Right atrium auricular region (tissue), 2 donors: ENCODE results near the gene GALM. TPM values are rescaled to one million over a fixed set of nuclear protein-coding genes. Genes with fewer than 3 reads are reported as not detected.

ENCODE experiments used
- DNase-seq: peaks from one replicate; pipeline ENCODE4 v3.0.0-alpha.2; 2019; ENCODE audit warnings: low spot score
- H3K27ac ChIP-seq, 2 donors: fragments of 200-600 bp; sonication (generic); 1 replicate in 1 of 2; 2 replicates in 1 of 2; pipeline ENCODE4 v1.5.1; 2016 to 2019
- H3K27me3 ChIP-seq, 2 donors: fragments of 200-600 bp; sonication (generic); one replicate each; pipeline versions ENCODE4 v1.5.1 to v1.6.0; 2017 to 2019
- H3K36me3 ChIP-seq: fragments of 200-600 bp; sonication (generic); one replicate; pipeline ENCODE4 v1.5.1; 2016
- H3K4me1 ChIP-seq, 2 donors: fragments of 200-600 bp; sonication (generic); one replicate each; pipeline versions ENCODE4 v1.5.1 to v1.6.0; 2017 to 2019
- H3K4me3 ChIP-seq, 2 donors: fragments of 200-600 bp; sonication (generic); 1 replicate in 1 of 2; 2 replicates in 1 of 2; pipeline ENCODE4 v1.5.1; 2017 to 2019; ENCODE audit warnings: mild to moderate bottlenecking in 1 of 2, moderate library complexity in 1 of 2
- H3K9me3 ChIP-seq, 2 donors: fragments of 200-600 bp; sonication (generic); one replicate each; pipeline ENCODE4 v1.5.1; 2019
- total RNA-seq, 2 donors: library from RNA; depleted of rRNA; stranded (reverse); fragments of >200 nt; gene quantifications; one replicate each; pipeline ENCODE4 v1.1.0, GENCODE V29; 2016
- TF ChIP-seq, protein P1 (sequence below), 2 donors: fragments of 200-600 bp; sonication (generic); IDR thresholded peaks; one replicate each; pipeline ENCODE4 v1.5.1; 2019; ENCODE audit warnings: antibody characterized with exemption in 2 of 2

The GALM gene
- total RNA-seq, 2 donors from 2014 or later, result 13.9 to 17.9 TPM

DNA sequence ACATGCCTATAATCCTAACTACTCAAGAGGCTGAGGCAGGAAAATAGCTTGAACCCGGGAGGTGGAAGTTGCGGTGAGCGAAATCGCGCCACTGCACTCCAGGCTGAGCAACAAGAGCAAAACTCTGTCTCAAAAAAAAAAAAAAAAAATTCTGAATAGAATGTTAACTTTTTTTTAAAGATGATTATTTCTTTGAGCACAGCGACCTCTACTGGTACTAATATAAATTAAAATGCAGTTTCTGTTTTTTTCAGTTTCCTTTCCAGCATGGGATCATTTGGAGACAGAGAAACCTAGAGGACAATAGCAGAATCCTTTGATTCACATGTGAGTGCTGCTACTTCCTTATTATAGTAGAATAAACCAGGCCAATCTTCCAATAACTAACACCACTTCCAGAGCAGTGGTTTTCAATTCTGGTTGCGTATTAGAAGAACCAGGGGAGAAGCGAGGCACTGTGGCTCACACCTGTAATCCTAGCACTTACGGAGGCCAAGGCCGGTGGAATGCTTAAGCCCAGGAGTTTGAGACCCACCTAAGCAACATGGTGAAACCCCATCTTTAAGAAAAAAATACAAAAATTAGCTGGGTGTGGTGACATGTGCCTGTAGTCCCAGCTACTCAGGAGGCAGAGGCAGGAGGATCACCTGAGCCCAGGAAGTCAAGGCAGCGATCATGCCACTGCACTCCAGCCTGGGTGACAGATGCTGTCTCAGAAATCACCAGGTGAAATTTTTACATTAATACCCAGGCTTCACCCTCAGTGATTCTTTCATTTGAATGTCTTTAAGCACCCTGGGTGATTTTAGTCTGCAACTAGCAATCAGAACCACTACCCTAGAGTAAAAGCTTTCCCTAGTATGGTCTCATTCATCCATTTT, 75.2 kb downstream of the GALM start:
- TF ChIP-seq, protein P1, sequence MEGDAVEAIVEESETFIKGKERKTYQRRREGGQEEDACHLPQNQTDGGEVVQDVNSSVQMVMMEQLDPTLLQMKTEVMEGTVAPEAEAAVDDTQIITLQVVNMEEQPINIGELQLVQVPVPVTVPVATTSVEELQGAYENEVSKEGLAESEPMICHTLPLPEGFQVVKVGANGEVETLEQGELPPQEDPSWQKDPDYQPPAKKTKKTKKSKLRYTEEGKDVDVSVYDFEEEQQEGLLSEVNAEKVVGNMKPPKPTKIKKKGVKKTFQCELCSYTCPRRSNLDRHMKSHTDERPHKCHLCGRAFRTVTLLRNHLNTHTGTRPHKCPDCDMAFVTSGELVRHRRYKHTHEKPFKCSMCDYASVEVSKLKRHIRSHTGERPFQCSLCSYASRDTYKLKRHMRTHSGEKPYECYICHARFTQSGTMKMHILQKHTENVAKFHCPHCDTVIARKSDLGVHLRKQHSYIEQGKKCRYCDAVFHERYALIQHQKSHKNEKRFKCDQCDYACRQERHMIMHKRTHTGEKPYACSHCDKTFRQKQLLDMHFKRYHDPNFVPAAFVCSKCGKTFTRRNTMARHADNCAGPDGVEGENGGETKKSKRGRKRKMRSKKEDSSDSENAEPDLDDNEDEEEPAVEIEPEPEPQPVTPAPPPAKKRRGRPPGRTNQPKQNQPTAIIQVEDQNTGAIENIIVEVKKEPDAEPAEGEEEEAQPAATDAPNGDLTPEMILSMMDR (IDR thresholded peaks at IDR 0.05), result peak; percentile 29 to 77
- H3K27ac ChIP-seq, result peak overlapping the region; percentile 57 to 63
- no peaks in the 10 kb centered on the region for H3K9me3 ChIP-seq
- peaks cover 66% of the 10 kb centered on the region for H3K36me3 ChIP-seq
- H3K4me1 ChIP-seq, result peaks cover 0 to 43% of the 10 kb centered on the region in 2 donors
- peak; percentile 57 for DNase-seq
- H3K27me3 ChIP-seq, result no peaks in the 10 kb centered on the region
- no peak overlapping the region for H3K4me3 ChIP-seq

DNA sequence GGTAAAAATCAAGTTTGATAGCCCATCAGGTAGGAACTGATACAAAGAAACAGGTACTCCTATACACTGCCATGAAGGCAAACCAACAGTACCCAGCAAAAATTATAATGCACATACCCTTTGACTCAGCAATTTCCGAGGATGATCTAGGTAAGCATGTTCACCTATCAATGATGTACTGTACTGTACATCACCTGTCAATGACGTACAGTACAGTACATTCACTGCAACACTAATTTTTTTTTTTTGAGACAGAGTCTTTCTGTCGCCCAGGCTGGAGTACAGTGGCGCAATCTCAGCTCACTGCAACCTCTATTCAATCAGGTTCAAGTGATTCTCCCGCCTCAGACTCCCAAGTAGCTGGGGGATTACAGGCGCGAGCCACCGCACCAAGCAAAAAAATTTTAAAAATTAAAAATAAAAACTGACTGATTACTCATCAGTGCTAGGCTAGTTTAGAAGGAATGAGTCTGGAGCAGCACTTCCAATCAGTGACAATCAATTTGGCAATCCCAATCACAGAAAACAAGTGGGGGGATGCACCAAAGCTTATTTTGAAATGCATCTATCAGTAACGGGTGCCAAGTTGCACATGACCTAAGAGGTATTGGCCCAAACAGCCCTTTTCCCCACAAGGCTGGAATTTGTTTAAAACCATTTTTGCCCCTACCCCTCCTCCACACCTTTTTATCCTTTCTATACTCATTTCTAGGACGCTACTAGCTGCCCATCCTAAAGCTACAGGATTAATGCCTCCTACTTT, 77.1 kb downstream of the GALM start:
- Histone ChIP-seq H3K4me1 (peaks cover 0 to 44% of the 10 kb centered on the region in 2 donors), H3K36me3 (peaks cover 82% of the 10 kb centered on the region), H3K9me3 (no peaks in the 10 kb centered on the region), H3K4me3 (no peak overlapping the region), H3K27me3 (no peaks in the 10 kb centered on the region), H3K27ac (no peak overlapping the region)
- TF ChIP-seq, protein P1 (IDR thresholded peaks at IDR 0.05), result no peak
- DNase-seq, result no peak

DNA sequence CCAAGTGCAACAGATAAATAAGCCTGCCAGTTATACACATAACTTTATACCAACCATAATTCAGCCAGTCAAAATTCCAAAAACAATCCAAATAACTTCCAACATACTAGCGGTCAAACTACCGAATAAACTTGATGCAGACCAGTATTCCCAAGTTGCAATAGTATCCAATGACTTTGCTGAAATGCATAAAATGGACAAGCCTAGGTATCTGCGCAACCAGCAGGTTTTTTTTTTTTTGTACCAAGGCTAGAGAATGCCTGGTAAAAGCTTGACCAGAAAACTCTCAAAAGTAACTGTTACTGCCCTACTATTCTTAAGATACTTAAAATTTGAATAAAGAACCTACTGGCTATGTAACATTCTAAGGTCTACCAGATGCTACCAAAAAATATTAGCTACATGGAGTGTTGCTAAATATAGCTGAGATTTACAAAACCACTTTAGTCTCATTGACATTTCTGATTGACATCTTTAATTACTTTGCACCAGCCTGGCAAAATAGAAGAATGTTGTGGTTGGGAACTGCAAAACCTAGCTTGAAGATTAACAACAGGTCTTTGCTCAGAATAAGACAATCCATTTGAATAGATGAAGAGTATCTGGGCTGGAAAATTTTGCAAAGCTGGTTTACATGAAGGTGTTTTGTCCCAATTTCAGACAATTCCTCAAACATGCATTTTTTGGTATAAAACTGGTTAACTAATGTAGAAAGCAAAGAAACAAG, 77.9 kb downstream of the GALM start:
- Histone ChIP-seq H3K4me3 (no peak overlapping the region), H3K4me1 (peaks cover 0 to 52% of the 10 kb centered on the region in 2 donors), H3K9me3 (no peaks in the 10 kb centered on the region), H3K27ac (no peak overlapping the region), H3K27me3 (no peaks in the 10 kb centered on the region), H3K36me3 (peaks cover 82% of the 10 kb centered on the region)
- TF ChIP-seq, protein P1 (IDR thresholded peaks at IDR 0.05), result no peak
- no peak for DNase-seq

DNA sequence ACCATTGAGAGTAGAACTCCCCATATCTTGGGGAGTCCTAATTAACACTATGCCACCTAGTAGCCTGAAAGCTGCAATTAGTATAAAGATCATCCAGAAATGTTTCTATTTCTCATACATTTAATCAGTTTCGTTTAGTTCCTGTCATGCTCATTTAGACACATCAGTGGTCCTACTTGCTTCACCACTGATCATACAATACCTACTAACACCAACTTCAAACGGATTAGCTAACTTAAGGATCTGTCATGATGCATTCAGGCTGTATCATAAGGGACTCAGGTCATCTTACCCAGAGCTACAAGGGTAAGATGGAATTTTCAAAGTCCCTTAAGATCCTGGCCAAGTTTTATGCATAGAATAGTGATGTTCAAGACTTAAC, 78.5 kb downstream of the GALM start:
- Histone ChIP-seq H3K4me3 (no peak overlapping the region), H3K27me3 (no peaks in the 10 kb centered on the region), H3K27ac (no peak overlapping the region), H3K4me1 (peaks cover 0 to 58% of the 10 kb centered on the region in 2 donors), H3K36me3 (peaks cover 85% of the 10 kb centered on the region), H3K9me3 (no peaks in the 10 kb centered on the region)
- TF ChIP-seq, protein P1 (IDR thresholded peaks at IDR 0.05), result no peak
- no peak for DNase-seq

DNA sequence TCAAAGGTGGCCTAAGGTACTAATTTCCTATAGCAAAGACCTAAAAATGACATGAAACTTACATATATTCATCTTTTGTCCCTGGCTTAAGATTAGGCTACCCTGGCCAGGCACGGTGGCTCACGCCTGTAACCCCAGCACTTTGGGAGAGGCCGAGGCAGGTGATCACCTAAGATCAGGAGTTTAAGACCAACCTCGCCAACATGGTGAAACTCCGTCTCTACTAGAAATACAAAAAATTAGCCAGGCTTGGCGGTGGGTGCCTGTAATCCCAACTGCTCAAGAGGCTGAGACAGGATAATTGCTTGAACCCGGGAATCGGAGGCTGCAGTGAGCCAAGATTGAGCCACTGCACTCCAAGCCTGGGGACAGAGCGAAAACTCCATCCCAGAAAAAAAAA, 79.4 kb downstream of the GALM start:
- Histone ChIP-seq H3K4me3 (no peak overlapping the region), H3K27ac (no peak overlapping the region), H3K36me3 (peaks cover 80% of the 10 kb centered on the region), H3K4me1 (peaks cover 0 to 66% of the 10 kb centered on the region in 2 donors), H3K9me3 (no peaks in the 10 kb centered on the region), H3K27me3 (no peaks in the 10 kb centered on the region)
- TF ChIP-seq, protein P1 (IDR thresholded peaks at IDR 0.05), result no peak
- peak; percentile 56 for DNase-seq
